NCI-H2107 (cell line): ENCODE data around the gene PRDM5.
"Not testable (repeated sequence)": the region's sequence is repeated elsewhere in the genome, so short reads cannot be mapped to it uniquely, and the experiment has no call there.

ENCODE experiments used
- DNase-seq: peaks from one replicate; lab custom pipeline; 2025; lab: John Stamatoyannopoulos, UW

PRDM5 gene

GRCh38 chr4:120703908-120704307 lies 218.6 kb downstream of the PRDM5 start:
- no peak for DNase-seq

GRCh38 chr4:120699354-120699753 lies 223.2 kb downstream of the PRDM5 start:
- no peak for DNase-seq

GRCh38 chr4:120694973-120695372 lies 227.6 kb downstream of the PRDM5 start:
- no peak for DNase-seq

GRCh38 chr4:120693816-120694215 lies 228.7 kb downstream of the PRDM5 start:
- no peak for DNase-seq

- no peak for DNase-seq
Measured at GRCh38 chr4:120692964-120693363, 229.6 kb downstream of the PRDM5 start.

GRCh38 chr4:120691536-120691935 lies 231.0 kb downstream of the PRDM5 start:
- DNase-seq: no peak

GRCh38 chr4:120691106-120691505 lies 231.4 kb downstream of the PRDM5 start:
- DNase-seq: no peak

GRCh38 chr4:120688791-120689190 lies 233.7 kb downstream of the PRDM5 start:
- no peak for DNase-seq

GRCh38 chr4:120685756-120686278 lies 236.7 kb downstream of the PRDM5 start:
- no peak for DNase-seq

GRCh38 chr4:120683897-120684540 lies 238.5 kb downstream of the PRDM5 start:
- DNase-seq: no peak

- DNase-seq: no peak
Measured at GRCh38 chr4:120682981-120683380, 239.5 kb downstream of the PRDM5 start.

- no peak for DNase-seq
Measured at GRCh38 chr4:120680647-120681228, 241.8 kb downstream of the PRDM5 start.

GRCh38 chr4:120673696-120674095 lies 248.8 kb downstream of the PRDM5 start:
- DNase-seq: no peak

GRCh38 chr4:120672558-120673147 lies 249.9 kb downstream of the PRDM5 start:
- no peak for DNase-seq

- DNase-seq: no peak
Measured at GRCh38 chr4:120672076-120672475, 250.4 kb downstream of the PRDM5 start.

- no peak for DNase-seq
Measured at GRCh38 chr4:120671538-120671937, 251.0 kb downstream of the PRDM5 start.

- no peak for DNase-seq
Measured at GRCh38 chr4:120667102-120667501, 255.4 kb downstream of the PRDM5 start.

- no peak for DNase-seq
Measured at GRCh38 chr4:120664851-120665250, 257.7 kb downstream of the PRDM5 start.

- DNase-seq: no peak
Measured at GRCh38 chr4:120659616-120660170, 262.8 kb downstream of the PRDM5 start.

- DNase-seq: no peak
Measured at GRCh38 chr4:120658772-120659171, 263.8 kb downstream of the PRDM5 start.

- no peak for DNase-seq
Measured at GRCh38 chr4:120653804-120654573, 268.5 kb downstream of the PRDM5 start.

GRCh38 chr4:120648336-120648735 lies 274.2 kb downstream of the PRDM5 start:
- DNase-seq: not testable (repeated sequence)
